Spinal cord (tissue), 10 donors: ENCODE data around the gene TBC1D25. TPM values are rescaled to one million over a fixed set of nuclear protein-coding genes. Genes with fewer than 3 reads are reported as not detected.

Experiments
- DNase-seq, 6 donors: peaks; one replicate each; pipeline versions ENCODE4 v3.0.0 to v3.0.0-alpha.2; 2013 to 2015; ENCODE audit warnings: low spot score in 6 of 6, low read depth in 4 of 6
- H3K27ac ChIP-seq: one replicate; pipeline ENCODE4 v1.5.1; 2013; ENCODE audit warnings: low read depth, low read length, control low read depth
- H3K27me3 ChIP-seq: one replicate; pipeline ENCODE4 v1.6.1; 2013; ENCODE audit warnings: low read length; ENCODE audit not compliant: control insufficient read depth, insufficient read depth
- H3K36me3 ChIP-seq: one replicate; pipeline ENCODE4 v1.6.1; 2013; ENCODE audit warnings: low read length; ENCODE audit not compliant: control insufficient read depth, insufficient read depth
- H3K4me1 ChIP-seq: one replicate; pipeline ENCODE4 v1.6.1; 2013; ENCODE audit warnings: low read length; ENCODE audit not compliant: control insufficient read depth, insufficient read depth
- H3K4me3 ChIP-seq: one replicate; pipeline ENCODE4 v1.5.1; 2013; ENCODE audit warnings: low read depth, low read length, control low read depth
- H3K9me3 ChIP-seq: one replicate; pipeline ENCODE4 v1.6.1; 2013; ENCODE audit warnings: low read length; ENCODE audit not compliant: control insufficient read depth, insufficient read depth
- WGBS: methylation state at CpG from one replicate; pipeline ENCODE4 v1.1.5; 2013; ENCODE audit warnings: missing lambda C conversion rate; ENCODE audit not compliant: insufficient coverage; 5-methylcytosine and 5-hydroxymethylcytosine counted together
- long read RNA-seq, 4 donors: transcript quantifications; one replicate each; lab custom pipeline, GENCODE V29; 2026
- polyA plus RNA-seq, 2 donors: library from polyadenylated mRNA; unstranded; fragments of 120-200 nt; gene quantifications; one replicate each; pipeline ENCODE4 v1.2.1, GENCODE V29; 2013; ENCODE audit not compliant: insufficient read length in 2 of 2
- total RNA-seq, 2 donors: library from RNA; depleted of rRNA in 1 of 2; stranded (reverse); fragments of 120-200 nt in 1 of 2; fragments of >200 nt in 1 of 2; gene quantifications; one replicate each; pipeline versions ENCODE4 v1.2.3 to v1.2.4, GENCODE V29; 2013 to 2014
- donor health status: healthy.

Gene TBC1D25, protein sequence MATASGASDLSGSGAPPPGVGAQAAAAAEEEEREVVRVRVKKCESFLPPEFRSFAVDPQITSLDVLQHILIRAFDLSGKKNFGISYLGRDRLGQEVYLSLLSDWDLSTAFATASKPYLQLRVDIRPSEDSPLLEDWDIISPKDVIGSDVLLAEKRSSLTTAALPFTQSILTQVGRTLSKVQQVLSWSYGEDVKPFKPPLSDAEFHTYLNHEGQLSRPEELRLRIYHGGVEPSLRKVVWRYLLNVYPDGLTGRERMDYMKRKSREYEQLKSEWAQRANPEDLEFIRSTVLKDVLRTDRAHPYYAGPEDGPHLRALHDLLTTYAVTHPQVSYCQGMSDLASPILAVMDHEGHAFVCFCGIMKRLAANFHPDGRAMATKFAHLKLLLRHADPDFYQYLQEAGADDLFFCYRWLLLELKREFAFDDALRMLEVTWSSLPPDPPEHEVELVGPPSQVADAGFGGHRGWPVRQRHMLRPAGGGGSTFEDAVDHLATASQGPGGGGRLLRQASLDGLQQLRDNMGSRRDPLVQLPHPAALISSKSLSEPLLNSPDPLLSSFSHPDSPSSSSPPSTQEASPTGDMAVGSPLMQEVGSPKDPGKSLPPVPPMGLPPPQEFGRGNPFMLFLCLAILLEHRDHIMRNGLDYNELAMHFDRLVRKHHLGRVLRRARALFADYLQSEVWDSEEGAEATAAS
- 1 to 10 TPM; 6.8 to 8.3 TPM for total RNA-seq
- polyA plus RNA-seq, result 10 to 100 TPM; 20.3 to 23.3 TPM
- long read RNA-seq, donor 1, full-length matches to known transcripts, result 5 of 5 reads
- long read RNA-seq, donor 1, partial matches to known transcripts, result 0 of 5 reads
- long read RNA-seq, donor 1, other reads (novel, unspliced or antisense), result 0 of 5 reads
- long read RNA-seq, donor 2, full-length matches to known transcripts, result 4 of 4 reads
- long read RNA-seq, donor 2, partial matches to known transcripts, result 0 of 4 reads
- long read RNA-seq, donor 2, other reads (novel, unspliced or antisense), result 0 of 4 reads
- long read RNA-seq, donor 3, full-length matches to known transcripts, result 3 of 10 reads
- long read RNA-seq, donor 3, partial matches to known transcripts, result 7 of 10 reads
- long read RNA-seq, donor 3, other reads (novel, unspliced or antisense), result 0 of 10 reads
- long read RNA-seq, donor 4, full-length matches to known transcripts, result 2 of 2 reads
- long read RNA-seq, donor 4, partial matches to known transcripts, result 0 of 2 reads
- long read RNA-seq, donor 4, other reads (novel, unspliced or antisense), result 0 of 2 reads

DNA sequence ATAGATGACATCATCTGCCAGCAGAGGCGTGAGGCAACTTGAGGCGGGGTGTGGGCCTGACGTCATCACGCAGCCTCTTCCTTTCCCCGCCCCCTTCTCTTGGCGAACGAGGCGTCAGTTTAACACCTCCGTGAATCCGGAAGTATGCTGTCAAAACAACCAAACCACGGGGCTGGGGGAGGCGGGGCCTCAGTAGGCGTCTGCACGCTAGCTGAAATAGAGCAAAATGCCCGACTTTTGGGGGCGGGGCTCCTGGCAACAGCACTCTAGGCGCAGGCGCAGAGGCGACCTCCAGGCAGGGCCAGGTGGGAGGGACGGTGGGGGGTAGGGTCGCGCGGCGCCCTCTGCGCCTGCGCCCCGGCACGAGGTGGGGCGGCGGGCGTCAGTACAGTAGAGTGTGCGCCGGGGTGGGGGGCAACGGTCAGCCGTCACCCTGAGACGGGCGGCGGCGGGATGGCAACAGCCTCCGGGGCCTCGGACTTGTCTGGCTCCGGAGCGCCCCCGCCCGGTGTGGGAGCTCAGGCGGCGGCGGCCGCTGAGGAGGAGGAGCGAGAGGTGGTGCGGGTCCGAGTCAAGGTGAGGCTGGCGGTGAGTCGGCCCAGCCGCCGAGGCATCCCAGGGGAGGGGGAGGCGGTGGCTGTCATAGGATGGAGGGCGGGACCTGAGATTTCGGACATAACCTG lies at the start of gene TBC1D25:
Gene TBC1D25, plus strand, starts transcription at position 370 of the 683 bp plus-strand sequence. Its CDS starts 84 bp downstream, at position 454.
- peak; percentile 72 to 99 (median 88) for DNase-seq
- Histone ChIP-seq H3K36me3 (peaks cover 5% of the 10 kb centered on the region), H3K27ac (peak within 1 kb of the TSS; percentile 83), H3K9me3 (no peaks in the 10 kb centered on the region), H3K4me3 (peak within 1 kb of the TSS; percentile 69), H3K27me3 (no peaks in the 10 kb centered on the region), H3K4me1 (peaks cover 13% of the 10 kb centered on the region)
- WGBS, result 28% methylated on average over 59 of the region's 59 CpGs

DNA sequence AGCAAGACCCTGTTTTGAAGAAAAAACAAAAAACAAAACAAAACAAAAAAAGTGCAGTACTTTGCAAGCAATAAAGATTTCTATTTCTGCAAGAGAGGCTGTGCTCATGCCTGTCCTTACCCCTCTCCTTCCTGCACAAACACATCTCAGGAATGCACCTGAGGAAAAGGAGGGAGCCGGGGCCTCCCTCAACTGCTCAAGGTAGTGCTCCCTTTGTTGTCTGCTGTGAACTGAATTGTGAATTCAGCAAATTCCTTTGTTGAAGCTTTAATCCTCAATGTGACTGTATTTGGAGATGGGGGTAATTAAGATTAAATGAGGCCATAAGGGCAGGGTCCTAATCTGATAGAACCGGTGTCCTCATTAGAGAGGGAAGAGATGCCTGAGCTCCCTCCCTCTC lies 49.6 kb upstream of the TBC1D25 start:
- no peaks in the 10 kb centered on the region for H3K9me3 ChIP-seq
- H3K4me3 ChIP-seq, result no peak overlapping the region
- WGBS, result no CpG with 5 or more reads among the region's 2 CpGs
- no peak overlapping the region for H3K27ac ChIP-seq
- no peaks in the 10 kb centered on the region for H3K27me3 ChIP-seq
- no peak for DNase-seq
- H3K4me1 ChIP-seq, result peaks cover 11% of the 10 kb centered on the region
- no peaks in the 10 kb centered on the region for H3K36me3 ChIP-seq

DNA sequence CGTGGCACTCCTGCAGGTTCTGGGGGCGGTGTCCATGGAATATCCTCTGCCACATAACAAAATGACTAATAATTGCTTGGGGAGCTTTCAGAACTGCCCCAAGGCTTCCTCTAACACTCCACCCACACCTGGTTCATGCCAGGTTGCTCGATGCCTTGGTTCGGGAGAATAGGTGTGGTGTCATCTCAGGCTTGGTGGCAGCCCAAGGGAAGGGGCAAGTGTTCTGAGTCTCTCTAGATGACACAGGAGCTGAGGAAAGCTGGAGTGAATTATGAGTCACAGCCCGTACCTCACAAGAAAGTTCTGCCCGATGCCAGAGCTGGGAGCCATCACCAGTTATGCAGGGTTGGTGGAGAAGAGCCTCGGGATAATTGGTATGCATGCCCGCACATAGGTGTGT lies 48.9 kb upstream of the TBC1D25 start:
- DNase-seq, result no peak
- H3K9me3 ChIP-seq, result no peaks in the 10 kb centered on the region
- 69% methylated on average over 6 of the region's 8 CpGs for WGBS
- no peaks in the 10 kb centered on the region for H3K27me3 ChIP-seq
- H3K4me1 ChIP-seq, result peaks cover 11% of the 10 kb centered on the region
- H3K4me3 ChIP-seq, result no peak overlapping the region
- H3K36me3 ChIP-seq, result no peaks in the 10 kb centered on the region
- H3K27ac ChIP-seq, result no peak overlapping the region

DNA sequence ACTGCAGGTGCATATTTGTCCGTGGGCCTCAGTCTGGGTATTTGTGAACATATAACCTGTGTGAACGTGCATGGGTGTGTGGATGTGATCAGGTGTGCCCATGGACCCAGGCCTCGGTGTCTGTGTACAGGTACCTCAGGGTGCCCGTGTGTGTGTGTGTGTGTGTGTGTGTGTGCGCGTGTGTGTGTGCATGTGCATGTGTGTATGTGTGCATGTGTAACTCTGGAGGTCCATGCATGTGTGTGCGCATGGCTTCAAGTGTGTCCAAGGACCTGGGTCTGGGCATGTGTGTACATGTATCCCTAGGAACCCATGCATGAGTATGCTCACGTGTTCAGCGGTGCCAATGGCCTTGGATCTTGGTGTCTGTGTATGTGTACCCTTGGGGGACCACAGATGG lies 47.7 kb upstream of the TBC1D25 start:
- 87% methylated on average over 9 of the region's 9 CpGs for WGBS

DNA sequence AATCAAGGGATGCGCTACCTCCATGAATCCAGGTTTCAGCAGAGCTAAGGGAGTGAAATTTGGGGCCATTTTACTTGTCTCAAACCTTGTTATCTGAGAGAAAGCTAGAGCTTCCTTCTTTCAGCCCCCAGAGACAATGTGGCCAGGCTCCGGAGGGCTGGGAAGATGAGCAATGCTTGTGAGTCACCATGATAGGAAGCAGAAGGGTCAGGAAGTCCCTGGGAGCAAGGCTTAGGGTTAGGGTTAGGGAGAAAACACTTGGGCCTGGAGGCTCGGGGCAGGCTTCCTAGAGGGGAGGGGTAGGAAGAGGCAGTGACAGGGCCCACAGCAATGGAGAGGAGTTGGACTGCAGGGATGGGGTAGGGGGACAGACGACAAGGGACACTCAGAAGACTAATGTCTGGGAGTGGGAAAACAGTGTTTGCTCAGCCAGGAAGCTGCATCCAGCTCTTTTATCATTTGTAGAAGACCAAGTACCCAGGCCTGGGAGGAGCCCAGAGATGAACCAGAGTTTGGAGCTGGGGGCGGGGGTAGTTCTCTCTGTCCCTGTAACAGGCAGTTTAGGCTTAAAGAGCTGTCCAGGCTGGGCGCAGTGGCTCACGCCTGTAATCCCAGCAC lies 47.1 kb upstream of the TBC1D25 start:
- H3K27me3 ChIP-seq, result no peaks in the 10 kb centered on the region
- no peak for DNase-seq
- peaks cover 11% of the 10 kb centered on the region for H3K4me1 ChIP-seq
- H3K27ac ChIP-seq, result no peak overlapping the region
- H3K4me3 ChIP-seq, result no peak overlapping the region
- 73% methylated on average over 6 of the region's 7 CpGs for WGBS
- no peaks in the 10 kb centered on the region for H3K36me3 ChIP-seq
- H3K9me3 ChIP-seq, result no peaks in the 10 kb centered on the region

More for the DNA sequence above, 47.7 kb upstream of the TBC1D25 start:
- Histone ChIP-seq H3K27ac (no peak overlapping the region), H3K4me3 (no peak overlapping the region), H3K36me3 (no peaks in the 10 kb centered on the region), H3K9me3 (no peaks in the 10 kb centered on the region), H3K4me1 (peaks cover 11% of the 10 kb centered on the region), H3K27me3 (no peaks in the 10 kb centered on the region)
- no peak for DNase-seq

DNA sequence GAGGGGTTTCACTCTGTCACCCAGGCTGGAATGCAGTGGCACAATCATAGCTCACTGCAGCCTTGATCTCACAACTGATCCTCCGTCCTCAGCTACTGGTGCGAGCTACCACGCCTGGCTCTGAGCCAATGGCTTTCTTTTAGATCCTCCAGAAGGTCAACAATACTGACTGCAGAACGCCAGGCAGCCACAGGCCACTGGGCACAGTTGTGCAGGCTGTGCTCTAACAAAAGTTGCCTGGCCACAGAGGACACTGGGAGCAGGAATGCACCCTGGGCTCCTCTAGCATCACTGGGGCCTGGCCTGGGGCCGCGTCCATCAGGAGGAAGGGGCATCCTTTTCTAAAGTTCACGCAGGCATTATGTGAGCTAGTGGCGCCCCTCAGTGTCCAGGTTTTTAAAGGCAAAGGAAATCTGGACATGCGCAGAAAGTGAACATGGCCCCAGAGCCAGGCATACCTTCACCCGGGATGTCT lies 45.6 kb upstream of the TBC1D25 start:
- peak in 4 of 6 donors; percentile 18 to 76 (median 56) for DNase-seq
- Histone ChIP-seq H3K27ac (no peak overlapping the region), H3K4me1 (peaks cover 11% of the 10 kb centered on the region), H3K36me3 (no peaks in the 10 kb centered on the region), H3K9me3 (no peaks in the 10 kb centered on the region), H3K4me3 (no peak overlapping the region), H3K27me3 (no peaks in the 10 kb centered on the region)
- 34% methylated on average over 10 of the region's 10 CpGs for WGBS

DNA sequence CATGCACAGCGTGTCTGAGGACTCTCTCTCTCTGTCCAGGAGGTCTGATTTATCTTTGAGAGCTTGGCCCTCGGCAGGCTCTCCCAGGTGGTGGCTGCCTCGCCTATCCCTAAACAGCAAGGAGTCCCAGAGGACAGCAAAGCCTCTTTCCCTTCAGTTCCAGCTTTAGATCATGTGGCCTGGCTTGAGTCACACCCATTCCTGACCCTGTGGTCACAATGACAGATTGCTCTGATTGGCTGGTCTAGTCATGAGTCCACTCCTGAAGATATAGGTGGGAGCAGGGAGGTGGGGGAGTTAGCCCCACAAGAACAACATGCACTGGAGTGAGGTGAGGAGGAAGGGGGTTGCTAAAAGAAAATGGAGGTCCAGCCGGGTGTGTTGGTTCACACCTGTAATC lies 42.9 kb upstream of the TBC1D25 start:
- WGBS, result 47% methylated on average over 3 of the region's 4 CpGs

DNA sequence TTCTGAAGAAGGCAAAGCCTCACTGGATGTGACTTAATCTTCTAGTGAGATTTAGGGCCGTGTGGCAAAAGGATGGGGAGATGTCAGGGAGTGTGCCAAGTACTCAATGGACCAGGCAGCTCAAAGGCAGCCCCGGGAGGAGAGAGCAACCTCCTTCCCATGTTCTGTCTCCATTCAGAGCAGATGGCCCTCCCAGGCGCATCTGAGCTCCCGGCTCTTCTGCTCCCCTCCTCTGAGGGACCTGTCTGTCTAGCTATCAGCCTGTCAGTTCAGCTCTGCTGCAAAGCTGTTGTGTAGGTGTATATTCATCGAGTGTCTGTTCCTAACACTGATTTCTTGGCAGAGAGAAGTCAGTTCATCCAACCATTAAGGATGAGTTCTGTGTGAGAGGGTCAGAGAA lies 41.6 kb upstream of the TBC1D25 start:
- Histone ChIP-seq H3K36me3 (no peaks in the 10 kb centered on the region), H3K27me3 (no peaks in the 10 kb centered on the region), H3K4me1 (peaks cover 11% of the 10 kb centered on the region), H3K27ac (no peak overlapping the region), H3K9me3 (no peaks in the 10 kb centered on the region), H3K4me3 (no peak overlapping the region)
- DNase-seq, result no peak
- 35% methylated on average over 2 of the region's 5 CpGs for WGBS

More for the DNA sequence above, 42.9 kb upstream of the TBC1D25 start:
- DNase-seq, result no peak
- Histone ChIP-seq H3K4me3 (no peak overlapping the region), H3K4me1 (peaks cover 11% of the 10 kb centered on the region), H3K36me3 (no peaks in the 10 kb centered on the region), H3K27me3 (no peaks in the 10 kb centered on the region), H3K27ac (no peak overlapping the region), H3K9me3 (no peaks in the 10 kb centered on the region)
